ENCODE measurements around the gene CBLL1. TPM values are rescaled to one million over a fixed set of nuclear protein-coding genes. Genes with fewer than 3 reads are reported as not detected.

The CBLL1 gene
- total and polyA plus RNA-seq, 7 experiments from 2014 or later: 41.5 to 73.5 (median 52.7) TPM

DNA sequence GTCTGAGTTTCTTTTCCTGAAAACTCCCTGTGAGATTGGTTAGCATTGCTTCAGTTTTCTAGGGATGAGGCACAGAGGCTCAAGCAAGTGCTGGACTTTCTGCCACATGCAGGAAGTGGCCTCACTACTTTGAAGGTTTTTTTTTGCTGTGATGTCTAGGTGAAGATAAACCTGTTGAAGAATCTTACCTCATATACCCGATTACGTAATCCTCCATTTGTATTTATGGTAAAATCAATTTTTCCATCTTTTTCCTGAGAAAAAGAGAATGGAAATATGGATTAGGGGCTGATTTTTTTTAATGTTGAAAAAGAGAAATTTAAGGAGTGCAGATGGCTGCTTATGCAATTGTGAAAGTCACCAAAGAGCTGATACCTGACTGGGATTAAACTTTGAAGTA is 23.4 kb downstream of the CBLL1 start:
- Mint-ChIP-seq H3K9me3 (peaks cover 0 to 3% (median 0%) of the 10 kb centered on the region in 11 donors), H3K4me1 (peaks cover 0 to 18% (median 15%) of the 10 kb centered on the region in 7 donors), H3K36me3 (peaks cover 0 to 11% (median 0%) of the 10 kb centered on the region in 5 donors), H3K27me3 (no peaks in the 10 kb centered on the region), H3K4me3 (no peak overlapping the region), H3K27ac (no peak overlapping the region)
- H3K27ac ChIP-seq (ENCODE audit: low read depth, low read length): no peak overlapping the region
- no peak for ATAC-seq
- no peaks in the 10 kb centered on the region for H3K36me3 ChIP-seq (ENCODE audit: control insufficient read depth in 2 of 3, insufficient read depth in 3 of 3, low read length in 3 of 3)
- DNase-seq: no peak
- ChIA-PET POLR2A (no interaction called here), CTCF (no interaction called here)
- H3K4me3 ChIP-seq (ENCODE audit: low read length): no peak overlapping the region
- intact Hi-C loops (cut with micrococcal nuclease): no loop called here
- no peaks in the 10 kb centered on the region for H3K4me1 ChIP-seq (ENCODE audit: control insufficient read depth in 2 of 2, insufficient read depth in 2 of 2, low read length in 2 of 2)
- H3K9me3 ChIP-seq (ENCODE audit: control insufficient read depth in 2 of 3, low read length in 3 of 3): no peaks in the 10 kb centered on the region
- H3K27me3 ChIP-seq (ENCODE audit: control insufficient read depth in 2 of 2, insufficient read depth in 2 of 2, low read length in 2 of 2): no peaks in the 10 kb centered on the region

DNA sequence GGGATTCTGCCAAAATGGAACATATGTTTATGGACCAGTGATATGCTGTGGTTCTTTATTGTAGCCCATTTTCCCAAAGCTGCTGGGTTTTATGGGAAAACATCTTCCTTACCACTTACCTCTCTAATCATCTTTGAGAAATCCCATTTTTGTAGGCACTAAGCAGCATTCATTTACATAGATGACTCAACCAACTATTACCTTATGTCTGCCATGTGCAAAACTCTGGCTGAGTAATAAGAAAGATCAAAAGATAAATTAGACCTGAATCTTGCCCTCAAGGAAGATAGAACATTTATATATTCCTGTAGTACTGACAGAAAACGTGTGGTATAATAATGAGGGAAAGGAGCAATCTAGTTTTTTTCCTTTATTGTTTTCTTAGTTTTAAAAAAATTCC is 24.3 kb downstream of the CBLL1 start:
- Mint-ChIP-seq H3K36me3 (peaks cover 0 to 11% (median 0%) of the 10 kb centered on the region in 5 donors), H3K4me3 (no peak overlapping the region), H3K4me1 (peaks cover 0 to 18% (median 15%) of the 10 kb centered on the region in 7 donors), H3K27ac (no peak overlapping the region), H3K9me3 (peaks cover 0 to 3% (median 0%) of the 10 kb centered on the region in 11 donors), H3K27me3 (no peaks in the 10 kb centered on the region)
- intact Hi-C loops (cut with micrococcal nuclease): no loop called here
- H3K4me3 ChIP-seq (ENCODE audit: low read length): no peak overlapping the region
- POLR2A ChIA-PET: no interaction called here
- H3K27ac ChIP-seq (ENCODE audit: low read depth, low read length): no peak overlapping the region
- DNase-seq (no peak), ATAC-seq (no peak)
- H3K27me3 ChIP-seq (ENCODE audit: control insufficient read depth in 2 of 2, insufficient read depth in 2 of 2, low read length in 2 of 2): no peaks in the 10 kb centered on the region
- H3K9me3 ChIP-seq (ENCODE audit: control insufficient read depth in 2 of 3, low read length in 3 of 3): no peaks in the 10 kb centered on the region
- H3K36me3 ChIP-seq (ENCODE audit: control insufficient read depth in 2 of 3, insufficient read depth in 3 of 3, low read length in 3 of 3): no peaks in the 10 kb centered on the region
- H3K4me1 ChIP-seq (ENCODE audit: control insufficient read depth in 2 of 2, insufficient read depth in 2 of 2, low read length in 2 of 2): no peaks in the 10 kb centered on the region
- CTCF ChIA-PET: no interaction called here

DNA sequence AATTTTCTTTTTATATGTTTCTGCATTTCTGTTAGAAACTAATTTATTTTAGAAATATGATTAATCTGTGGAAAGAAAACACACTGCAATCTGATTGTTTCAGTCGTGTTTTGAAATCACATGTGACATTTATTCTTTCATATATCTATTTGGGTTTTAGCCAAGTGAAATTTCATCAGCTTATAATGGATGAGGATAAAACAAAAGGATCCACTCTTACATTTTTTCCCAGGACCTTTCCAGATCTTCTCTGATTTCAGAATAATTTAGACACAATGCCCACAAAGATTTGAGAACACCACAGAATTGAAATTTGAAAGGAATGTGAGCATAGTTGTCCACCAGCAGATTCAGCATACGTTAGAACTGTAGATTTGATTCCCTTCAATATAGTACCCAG is 29.1 kb downstream of the CBLL1 start:
- H3K9me3 ChIP-seq (ENCODE audit: control insufficient read depth in 2 of 3, low read length in 3 of 3): no peaks in the 10 kb centered on the region
- DNase-seq: no peak
- peaks cover 0 to 3% (median 0%) of the 10 kb centered on the region in 11 donors for H3K9me3 Mint-ChIP-seq
- no peaks in the 10 kb centered on the region for H3K27me3 ChIP-seq (ENCODE audit: control insufficient read depth in 2 of 2, insufficient read depth in 2 of 2, low read length in 2 of 2)
- no peak overlapping the region for H3K4me3 ChIP-seq (ENCODE audit: low read length)
- H3K4me1 ChIP-seq (ENCODE audit: control insufficient read depth in 2 of 2, insufficient read depth in 2 of 2, low read length in 2 of 2): no peaks in the 10 kb centered on the region
- no peak overlapping the region for H3K4me3 Mint-ChIP-seq
- no peak for ATAC-seq
- peaks cover 0 to 12% (median 0%) of the 10 kb centered on the region in 7 donors for H3K4me1 Mint-ChIP-seq
- no peaks in the 10 kb centered on the region for H3K36me3 ChIP-seq (ENCODE audit: control insufficient read depth in 2 of 3, insufficient read depth in 3 of 3, low read length in 3 of 3)
- ChIA-PET POLR2A (interaction anchor here (0.9 kb wide), 1 partner anchor 753 kb away, joined by 3 read pairs; the partner anchor contains the start of gene PNPLA8), CTCF (no interaction called here)
- intact Hi-C loops (cut with micrococcal nuclease): no loop called here
- no peak overlapping the region for H3K27ac Mint-ChIP-seq
- H3K27ac ChIP-seq (ENCODE audit: low read depth, low read length): no peak overlapping the region
- peaks cover 0 to 2% (median 0%) of the 10 kb centered on the region in 5 donors for H3K36me3 Mint-ChIP-seq
- no peaks in the 10 kb centered on the region for H3K27me3 Mint-ChIP-seq

DNA sequence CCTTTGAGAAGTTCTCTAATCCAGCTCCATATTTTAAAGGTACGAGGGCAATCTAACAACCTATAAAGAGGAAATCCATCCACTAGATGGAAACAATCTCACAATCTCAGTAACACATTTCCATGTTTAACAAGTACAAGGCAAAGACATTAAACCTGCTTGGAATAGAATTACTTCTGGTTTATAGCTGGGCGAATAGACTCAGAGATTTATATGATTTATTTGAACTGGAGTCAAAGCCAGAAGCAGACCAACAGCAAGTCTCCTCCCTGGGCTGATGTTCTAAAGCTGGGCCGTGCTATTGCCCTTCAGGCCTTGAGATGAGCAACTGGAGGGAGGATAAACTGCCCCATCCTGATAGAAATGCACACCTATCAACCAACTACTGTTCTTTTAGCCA is 33.8 kb downstream of the CBLL1 start:
- H3K36me3 ChIP-seq (ENCODE audit: control insufficient read depth in 2 of 3, insufficient read depth in 3 of 3, low read length in 3 of 3): no peaks in the 10 kb centered on the region
- H3K4me1 Mint-ChIP-seq: no peaks in the 10 kb centered on the region
- ATAC-seq (no peak), DNase-seq (no peak)
- H3K27me3 Mint-ChIP-seq: peaks cover 0 to 2% (median 0%) of the 10 kb centered on the region in 5 donors
- no peak overlapping the region for H3K27ac ChIP-seq (ENCODE audit: low read depth, low read length)
- peak overlapping the region in 1 of 9 donors; percentile 46 for H3K27ac Mint-ChIP-seq
- ChIA-PET CTCF (no interaction called here), POLR2A (interaction anchor here (0.5 kb wide), 1 partner anchor 36 kb away, joined by 3 read pairs; no protein-coding TSS in a partner anchor)
- no peaks in the 10 kb centered on the region for H3K4me1 ChIP-seq (ENCODE audit: control insufficient read depth in 2 of 2, insufficient read depth in 2 of 2, low read length in 2 of 2)
- intact Hi-C loops (cut with micrococcal nuclease): no loop called here
- no peaks in the 10 kb centered on the region for H3K27me3 ChIP-seq (ENCODE audit: control insufficient read depth in 2 of 2, insufficient read depth in 2 of 2, low read length in 2 of 2)
- H3K4me3 Mint-ChIP-seq: no peak overlapping the region
- H3K36me3 Mint-ChIP-seq: no peaks in the 10 kb centered on the region
- H3K4me3 ChIP-seq (ENCODE audit: low read length): no peak overlapping the region
- H3K9me3 Mint-ChIP-seq: no peaks in the 10 kb centered on the region
- H3K9me3 ChIP-seq (ENCODE audit: control insufficient read depth in 2 of 3, low read length in 3 of 3): no peaks in the 10 kb centered on the region

DNA sequence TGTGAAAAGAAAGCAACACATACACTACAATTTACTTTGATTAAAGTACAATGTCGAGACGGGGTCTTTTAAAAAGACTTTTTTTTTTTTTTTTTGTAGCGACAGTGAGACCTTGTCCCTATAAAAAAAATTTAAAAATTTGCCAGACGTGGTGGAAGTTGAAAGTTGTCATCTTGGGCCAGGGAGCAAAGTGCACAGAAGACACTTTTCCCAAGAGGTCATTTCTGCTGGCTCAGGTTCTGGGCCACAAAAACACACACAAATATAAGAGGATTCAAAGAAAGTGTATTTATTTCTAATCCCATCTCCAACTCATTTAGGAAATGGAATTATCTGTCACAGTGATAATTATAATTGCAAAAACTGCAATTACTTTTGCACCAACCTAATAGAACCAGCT is 34.3 kb downstream of the CBLL1 start:
- Histone ChIP-seq H3K27ac (ENCODE audit: low read depth, low read length) (no peak overlapping the region), H3K4me3 (ENCODE audit: low read length) (no peak overlapping the region), H3K27me3 (ENCODE audit: control insufficient read depth in 2 of 2, insufficient read depth in 2 of 2, low read length in 2 of 2) (no peaks in the 10 kb centered on the region), H3K36me3 (ENCODE audit: control insufficient read depth in 2 of 3, insufficient read depth in 3 of 3, low read length in 3 of 3) (no peaks in the 10 kb centered on the region), H3K4me1 (ENCODE audit: control insufficient read depth in 2 of 2, insufficient read depth in 2 of 2, low read length in 2 of 2) (no peaks in the 10 kb centered on the region), H3K9me3 (ENCODE audit: control insufficient read depth in 2 of 3, low read length in 3 of 3) (no peaks in the 10 kb centered on the region)
- H3K9me3 Mint-ChIP-seq: no peaks in the 10 kb centered on the region
- ChIA-PET POLR2A (no interaction called here), CTCF (no interaction called here)
- peaks cover 0 to 4% (median 0%) of the 10 kb centered on the region in 5 donors for H3K27me3 Mint-ChIP-seq
- no peak overlapping the region for H3K27ac Mint-ChIP-seq
- H3K4me3 Mint-ChIP-seq: no peak overlapping the region
- DNase-seq (no peak), ATAC-seq (no peak)
- H3K36me3 Mint-ChIP-seq: no peaks in the 10 kb centered on the region
- intact Hi-C loops (cut with micrococcal nuclease): no loop called here
- no peaks in the 10 kb centered on the region for H3K4me1 Mint-ChIP-seq

DNA sequence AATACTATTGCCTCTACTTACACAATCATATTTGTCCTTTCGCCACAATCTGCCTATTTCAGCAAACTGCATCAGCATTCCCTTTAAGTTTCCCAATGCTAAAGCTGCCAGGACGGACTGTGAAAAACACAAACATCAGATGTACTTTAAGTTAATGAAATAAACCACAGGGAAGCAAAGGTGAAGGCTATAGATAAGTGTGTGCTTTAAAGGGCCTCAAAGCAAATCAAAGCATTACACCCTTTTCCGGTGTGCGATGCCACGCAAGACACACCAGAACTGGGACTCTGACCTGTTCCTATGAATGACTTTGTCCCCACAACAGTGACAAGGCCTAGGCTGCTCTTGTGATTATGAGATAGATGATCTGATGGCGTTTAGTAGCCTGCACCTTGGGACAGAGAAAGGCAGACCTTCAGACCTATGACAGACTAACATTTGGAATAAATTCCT is 35.7 kb downstream of the CBLL1 start:
- H3K27me3 Mint-ChIP-seq: peaks cover 0 to 4% (median 0%) of the 10 kb centered on the region in 5 donors
- H3K27ac Mint-ChIP-seq: no peak overlapping the region
- Histone ChIP-seq H3K4me3 (ENCODE audit: low read length) (no peak overlapping the region), H3K27me3 (ENCODE audit: control insufficient read depth in 2 of 2, insufficient read depth in 2 of 2, low read length in 2 of 2) (no peaks in the 10 kb centered on the region), H3K27ac (ENCODE audit: low read depth, low read length) (no peak overlapping the region), H3K4me1 (ENCODE audit: control insufficient read depth in 2 of 2, insufficient read depth in 2 of 2, low read length in 2 of 2) (no peaks in the 10 kb centered on the region), H3K9me3 (ENCODE audit: control insufficient read depth in 2 of 3, low read length in 3 of 3) (no peaks in the 10 kb centered on the region), H3K36me3 (ENCODE audit: control insufficient read depth in 2 of 3, insufficient read depth in 3 of 3, low read length in 3 of 3) (no peaks in the 10 kb centered on the region)
- no peaks in the 10 kb centered on the region for H3K9me3 Mint-ChIP-seq
- intact Hi-C loops (cut with micrococcal nuclease): no loop called here
- ChIA-PET CTCF (no interaction called here), POLR2A (no interaction called here)
- H3K4me1 Mint-ChIP-seq: no peaks in the 10 kb centered on the region
- H3K4me3 Mint-ChIP-seq: no peak overlapping the region
- DNase-seq (no peak), ATAC-seq (no peak)
- no peaks in the 10 kb centered on the region for H3K36me3 Mint-ChIP-seq

DNA sequence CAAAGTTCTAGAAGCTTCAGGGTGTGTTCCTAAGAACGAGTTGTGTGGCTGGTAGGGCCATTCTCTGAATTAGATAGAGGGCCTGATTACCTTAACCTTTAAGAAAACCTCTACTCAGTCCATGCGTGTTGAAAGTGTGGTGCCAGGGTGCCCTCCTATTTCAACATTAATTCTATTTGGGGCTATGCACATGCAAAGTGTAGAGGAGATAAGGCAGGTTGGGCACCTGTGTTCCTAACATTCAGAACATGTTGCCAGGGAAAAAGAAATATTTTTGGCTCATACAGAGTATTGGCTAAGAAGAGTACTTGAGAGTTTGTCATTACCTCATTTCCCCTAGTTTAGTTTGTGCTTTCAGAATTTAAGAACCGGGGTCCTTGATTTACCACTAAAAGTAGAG is 38.4 kb downstream of the CBLL1 start:
- Histone ChIP-seq H3K4me1 (ENCODE audit: control insufficient read depth in 2 of 2, insufficient read depth in 2 of 2, low read length in 2 of 2) (peaks cover 0 to 3% of the 10 kb centered on the region in 2 donors), H3K36me3 (ENCODE audit: control insufficient read depth in 2 of 3, insufficient read depth in 3 of 3, low read length in 3 of 3) (no peaks in the 10 kb centered on the region), H3K9me3 (ENCODE audit: control insufficient read depth in 2 of 3, low read length in 3 of 3) (no peaks in the 10 kb centered on the region), H3K27me3 (ENCODE audit: control insufficient read depth in 2 of 2, insufficient read depth in 2 of 2, low read length in 2 of 2) (no peaks in the 10 kb centered on the region), H3K27ac (ENCODE audit: low read depth, low read length) (no peak overlapping the region), H3K4me3 (ENCODE audit: low read length) (no peak overlapping the region)
- H3K9me3 Mint-ChIP-seq: no peaks in the 10 kb centered on the region
- peaks cover 0 to 9% (median 0%) of the 10 kb centered on the region in 5 donors for H3K27me3 Mint-ChIP-seq
- H3K36me3 Mint-ChIP-seq: no peaks in the 10 kb centered on the region
- intact Hi-C loops (cut with micrococcal nuclease): no loop called here
- no peak overlapping the region for H3K27ac Mint-ChIP-seq
- POLR2A ChIA-PET: no interaction called here
- no peak for ATAC-seq
- CTCF ChIA-PET: no interaction called here
- no peak for DNase-seq
- no peak overlapping the region for H3K4me3 Mint-ChIP-seq
- H3K4me1 Mint-ChIP-seq: peaks cover 0 to 20% (median 11%) of the 10 kb centered on the region in 7 donors
